Effector memory CD8-positive, alpha-beta T cell (primary cell): Measurements from ENCODE around the gene SLCO4A1.
A peak's percentile ranks its signal among the peaks of the same experiment; 100 is the strongest.

ENCODE experiments used
- ATAC-seq: fragments of 150-1000 bp; cut with Tn5 transposase; replicated peaks from 2 replicates; pipeline ENCODE4 v1.10.0; 2021; ENCODE audit warnings: mild to moderate bottlenecking, moderate library complexity
- DNase-seq, 3 experiments: peaks; one replicate each; pipeline ENCODE4 v3.0.0; 2021
- H3K27ac Mint-ChIP-seq, 2 donors: one replicate each; pipeline ENCODE4 v1.8.0; 2022; ENCODE audit warnings: mild to moderate bottlenecking in 2 of 2, mixed read lengths in 2 of 2, moderate library complexity in 2 of 2
- H3K27me3 Mint-ChIP-seq, 2 donors: one replicate each; pipeline ENCODE4 v1.8.0; 2022; ENCODE audit warnings: mixed read lengths in 2 of 2
- H3K36me3 Mint-ChIP-seq: one replicate; pipeline ENCODE4 v1.8.0; 2022; ENCODE audit warnings: mild to moderate bottlenecking, moderate library complexity, mixed read lengths; ENCODE audit not compliant: insufficient read depth
- H3K4me1 Mint-ChIP-seq, 2 donors: one replicate each; pipeline ENCODE4 v1.8.0; 2022; ENCODE audit warnings: low read depth in 2 of 2, mixed read lengths in 2 of 2
- H3K4me3 Mint-ChIP-seq, 2 donors: one replicate each; pipeline ENCODE4 v1.8.0; 2022; ENCODE audit warnings: mild to moderate bottlenecking in 2 of 2, mixed read lengths in 2 of 2, moderate library complexity in 2 of 2
- H3K9me3 Mint-ChIP-seq, 2 donors: one replicate each; pipeline ENCODE4 v1.8.0; 2022; ENCODE audit warnings: mixed read lengths in 2 of 2
- total RNA-seq, 9 experiments: gene quantifications; one replicate each; lab custom pipeline; 2026; lab: John Stamatoyannopoulos, UW

SLCO4A1 gene
- total RNA-seq: 0.88 to 38.4 (median 29.8) reads per million in 9 experiments

- DNase-seq (peak; percentile 78 to 81 (median 79)), ATAC-seq (peak; percentile 90)
- Mint-ChIP-seq H3K4me3 (peak within 1 kb of the TSS; percentile 76 to 80), H3K27ac (peak within 1 kb of the TSS in 1 of 2 donors; percentile 52), H3K4me1 (peaks cover 5 to 6% of the 10 kb centered on the region in 2 donors), H3K27me3 (peaks cover 0 to 10% of the 10 kb centered on the region in 2 donors), H3K36me3 (no peaks in the 10 kb centered on the region), H3K9me3 (no peaks in the 10 kb centered on the region)
These were observed at the start of gene SLCO4A1 for GRCh38 chr20:62642051-62642665. TSS of gene SLCO4A1 (plus strand) at chr20:62642503. CDS start at chr20:62656455, 13,952 bp downstream.

GRCh38 chr20:62592506-62593177, 49.7 kb upstream of the SLCO4A1 start:
- no peak for ATAC-seq
- no peaks in the 10 kb centered on the region for H3K9me3 Mint-ChIP-seq
- H3K4me3 Mint-ChIP-seq: no peak overlapping the region
- H3K36me3 Mint-ChIP-seq: no peaks in the 10 kb centered on the region
- H3K27ac Mint-ChIP-seq: no peak overlapping the region
- H3K4me1 Mint-ChIP-seq: no peaks in the 10 kb centered on the region
- DNase-seq: no peak
- H3K27me3 Mint-ChIP-seq: peaks cover 43 to 60% of the 10 kb centered on the region in 2 donors

GRCh38 chr20:62593616-62594015, 48.7 kb upstream of the SLCO4A1 start:
- Mint-ChIP-seq H3K27me3 (peaks cover 49 to 64% of the 10 kb centered on the region in 2 donors), H3K9me3 (no peaks in the 10 kb centered on the region), H3K4me3 (no peak overlapping the region), H3K27ac (no peak overlapping the region), H3K36me3 (no peaks in the 10 kb centered on the region), H3K4me1 (no peaks in the 10 kb centered on the region)
- ATAC-seq (no peak), DNase-seq (no peak)

GRCh38 chr20:62595069-62595468, 47.2 kb upstream of the SLCO4A1 start:
- no peak overlapping the region for H3K4me3 Mint-ChIP-seq
- peaks cover 49 to 51% of the 10 kb centered on the region in 2 donors for H3K27me3 Mint-ChIP-seq

GRCh38 chr20:62595491-62595890, 46.8 kb upstream of the SLCO4A1 start:
- Mint-ChIP-seq H3K9me3 (no peaks in the 10 kb centered on the region), H3K4me1 (no peaks in the 10 kb centered on the region), H3K27ac (no peak overlapping the region), H3K4me3 (no peak overlapping the region), H3K27me3 (peaks cover 47 to 49% of the 10 kb centered on the region in 2 donors), H3K36me3 (no peaks in the 10 kb centered on the region)
- no peak for DNase-seq
- no peak for ATAC-seq

More at GRCh38 chr20:62595069-62595468, 47.2 kb upstream of the SLCO4A1 start:
- ATAC-seq (no peak), DNase-seq (no peak)
- Mint-ChIP-seq H3K9me3 (no peaks in the 10 kb centered on the region), H3K27ac (no peak overlapping the region), H3K4me1 (no peaks in the 10 kb centered on the region), H3K36me3 (no peaks in the 10 kb centered on the region)

- peaks cover 39 to 47% of the 10 kb centered on the region in 2 donors for H3K27me3 Mint-ChIP-seq
These were observed 45.8 kb upstream of the SLCO4A1 start for GRCh38 chr20:62596486-62596885.

GRCh38 chr20:62596921-62597320, 45.4 kb upstream of the SLCO4A1 start:
- DNase-seq: no peak
- Mint-ChIP-seq H3K27me3 (peaks cover 39 to 42% of the 10 kb centered on the region in 2 donors), H3K4me1 (peaks cover under 1 to 2% of the 10 kb centered on the region in 2 donors), H3K27ac (no peak overlapping the region), H3K4me3 (no peak overlapping the region), H3K9me3 (no peaks in the 10 kb centered on the region), H3K36me3 (no peaks in the 10 kb centered on the region)
- no peak for ATAC-seq

More at GRCh38 chr20:62596486-62596885, 45.8 kb upstream of the SLCO4A1 start:
- Mint-ChIP-seq H3K27ac (no peak overlapping the region), H3K4me1 (no peaks in the 10 kb centered on the region), H3K9me3 (no peaks in the 10 kb centered on the region), H3K4me3 (no peak overlapping the region), H3K36me3 (no peaks in the 10 kb centered on the region)
- DNase-seq (no peak), ATAC-seq (no peak)

- Mint-ChIP-seq H3K27ac (no peak overlapping the region), H3K4me1 (peaks cover 7 to 8% of the 10 kb centered on the region in 2 donors), H3K9me3 (no peaks in the 10 kb centered on the region), H3K36me3 (no peaks in the 10 kb centered on the region), H3K27me3 (peaks cover 36 to 39% of the 10 kb centered on the region in 2 donors), H3K4me3 (no peak overlapping the region)
- DNase-seq (no peak), ATAC-seq (no peak)
These were observed 44.7 kb upstream of the SLCO4A1 start for GRCh38 chr20:62597416-62598115.

GRCh38 chr20:62598761-62599194, 43.5 kb upstream of the SLCO4A1 start:
- Mint-ChIP-seq H3K9me3 (no peaks in the 10 kb centered on the region), H3K27ac (no peak overlapping the region), H3K4me1 (peaks cover 15 to 16% of the 10 kb centered on the region in 2 donors), H3K27me3 (peaks cover 30 to 39% of the 10 kb centered on the region in 2 donors), H3K36me3 (no peaks in the 10 kb centered on the region), H3K4me3 (no peak overlapping the region)
- no peak for ATAC-seq
- no peak for DNase-seq

- Mint-ChIP-seq H3K36me3 (no peaks in the 10 kb centered on the region), H3K9me3 (no peaks in the 10 kb centered on the region), H3K4me1 (peaks cover 15 to 16% of the 10 kb centered on the region in 2 donors), H3K27ac (no peak overlapping the region), H3K4me3 (no peak overlapping the region), H3K27me3 (peaks cover 29 to 36% of the 10 kb centered on the region in 2 donors)
- ATAC-seq (no peak), DNase-seq (no peak)
These were observed 42.8 kb upstream of the SLCO4A1 start for GRCh38 chr20:62599216-62600110.

- H3K4me3 Mint-ChIP-seq: no peak overlapping the region
- peaks cover 15 to 16% of the 10 kb centered on the region in 2 donors for H3K4me1 Mint-ChIP-seq
- H3K27me3 Mint-ChIP-seq: peaks cover 16 to 22% of the 10 kb centered on the region in 2 donors
- no peaks in the 10 kb centered on the region for H3K36me3 Mint-ChIP-seq
- DNase-seq: no peak
- H3K27ac Mint-ChIP-seq: peak overlapping the region in 1 of 2 donors; percentile 76
- no peak for ATAC-seq
- H3K9me3 Mint-ChIP-seq: no peaks in the 10 kb centered on the region
These were observed 41.1 kb upstream of the SLCO4A1 start for GRCh38 chr20:62601172-62601571.

GRCh38 chr20:62601714-62602113, 40.6 kb upstream of the SLCO4A1 start:
- Mint-ChIP-seq H3K27ac (peak overlapping the region; percentile 88 to 90), H3K36me3 (no peaks in the 10 kb centered on the region), H3K9me3 (no peaks in the 10 kb centered on the region), H3K4me1 (peaks cover 15 to 18% of the 10 kb centered on the region in 2 donors), H3K27me3 (peaks cover 13 to 17% of the 10 kb centered on the region in 2 donors), H3K4me3 (peak overlapping the region in 1 of 2 donors; percentile 87)
- ATAC-seq (no peak), DNase-seq (no peak)
